Hepatocyte (in vitro differentiated cells): ENCODE measurements around the gene CMTM5. TPM values are rescaled to one million over a fixed set of nuclear protein-coding genes. Genes with fewer than 3 reads are reported as not detected.

Source experiments
- DNase-seq: peaks from one replicate; pipeline ENCODE4 v3.0.0-alpha.2; 2016; ENCODE audit warnings: low spot score
- H2AFZ ChIP-seq: fragments of 200-600 bp; sonication (generic); 2 replicates; pipeline ENCODE4 v1.6.0; 2016; ENCODE audit warnings: antibody characterized with exemption, mild to moderate bottlenecking
- H3K27ac ChIP-seq: fragments of 200-600 bp; sonication (generic); 2 replicates; pipeline ENCODE4 v1.5.1; 2016; ENCODE audit warnings: mild to moderate bottlenecking
- H3K27me3 ChIP-seq: fragments of 200-600 bp; sonication (generic); 2 replicates; pipeline ENCODE4 v1.6.1; 2016
- H3K36me3 ChIP-seq: fragments of 200-600 bp; sonication (generic); replicated peaks from 2 replicates; pipeline ENCODE4 v1.5.1; 2016; ENCODE audit warnings: low read depth; ENCODE audit not compliant: insufficient read depth
- H3K4me1 ChIP-seq: fragments of 200-600 bp; sonication (generic); 2 replicates; pipeline ENCODE4 v1.5.1; 2016; ENCODE audit warnings: mild to moderate bottlenecking, moderate library complexity; ENCODE audit not compliant: insufficient read depth
- H3K4me2 ChIP-seq: fragments of 200-600 bp; sonication (generic); 2 replicates; pipeline ENCODE4 v1.6.0; 2016
- H3K4me3 ChIP-seq: fragments of 200-600 bp; sonication (generic); 2 replicates; pipeline ENCODE4 v1.5.1; 2016; ENCODE audit warnings: mild to moderate bottlenecking
- H3K79me2 ChIP-seq: fragments of 200-600 bp; sonication (generic); 2 replicates; pipeline ENCODE4 v1.6.0; 2017; ENCODE audit warnings: mild to moderate bottlenecking
- H3K9me2 ChIP-seq: fragments of 200-600 bp; sonication (generic); replicated peaks from 2 replicates; pipeline ENCODE4 v1.6.0; 2017; ENCODE audit warnings: mild to moderate bottlenecking; ENCODE audit not compliant: insufficient read depth
- H3K9me3 ChIP-seq: fragments of 200-600 bp; sonication (generic); 2 replicates; pipeline ENCODE4 v1.5.1; 2016; ENCODE audit warnings: low read depth, mild to moderate bottlenecking
- H4K20me1 ChIP-seq: fragments of 200-600 bp; sonication (generic); 2 replicates; pipeline ENCODE4 v1.6.0; 2016; ENCODE audit warnings: mild to moderate bottlenecking; ENCODE audit not compliant: insufficient read depth, poor library complexity, severe bottlenecking
- EZH2 ChIP-seq: fragments of 200-600 bp; sonication (generic); IDR thresholded peaks from 2 replicates; pipeline ENCODE4 v1.6.1; 2016; ENCODE audit warnings: antibody characterized with exemption, mild to moderate bottlenecking, borderline replicate concordance
- EZH2phosphoT487 ChIP-seq: fragments of 200-600 bp; sonication (generic); IDR thresholded peaks from one replicate; pipeline ENCODE4 v1.6.1; 2018; ENCODE audit warnings: antibody characterized with exemption, mild to moderate bottlenecking, low read depth, moderate library complexity; ENCODE audit not compliant: unreplicated experiment, severe bottlenecking
- WGBS: methylation state at CpG from one replicate; pipeline ENCODE4 v1.1.6; 2016; ENCODE audit warnings: low lambda C conversion rate; ENCODE audit errors: missing lambda C conversion rate; 5-methylcytosine and 5-hydroxymethylcytosine counted together
- polyA plus RNA-seq: library from polyadenylated mRNA; unstranded; fragments of >200 nt; fragmentation: Nextera tagmentation; extraction: Ambion mirVana; gene quantifications from 2 replicates; pipeline ENCODE4 v1.2.1, GENCODE V29; 2016
- total RNA-seq: library from RNA; depleted of rRNA; stranded (reverse); fragments of >200 nt; gene quantifications from 2 replicates; pipeline ENCODE4 v1.2.3, GENCODE V29; 2014
- TF ChIP-seq, protein P1 (sequence below): fragments of 200-600 bp; sonication (generic); IDR thresholded peaks from 2 replicates; pipeline ENCODE4 v1.5.1; 2016; ENCODE audit warnings: antibody characterized with exemption, mild to moderate bottlenecking; ENCODE audit not compliant: poor library complexity

Gene CMTM5
- total and polyA plus RNA-seq, 2 experiments from 2014 or later = 0.28 TPM; not detected in 1

DNA sequence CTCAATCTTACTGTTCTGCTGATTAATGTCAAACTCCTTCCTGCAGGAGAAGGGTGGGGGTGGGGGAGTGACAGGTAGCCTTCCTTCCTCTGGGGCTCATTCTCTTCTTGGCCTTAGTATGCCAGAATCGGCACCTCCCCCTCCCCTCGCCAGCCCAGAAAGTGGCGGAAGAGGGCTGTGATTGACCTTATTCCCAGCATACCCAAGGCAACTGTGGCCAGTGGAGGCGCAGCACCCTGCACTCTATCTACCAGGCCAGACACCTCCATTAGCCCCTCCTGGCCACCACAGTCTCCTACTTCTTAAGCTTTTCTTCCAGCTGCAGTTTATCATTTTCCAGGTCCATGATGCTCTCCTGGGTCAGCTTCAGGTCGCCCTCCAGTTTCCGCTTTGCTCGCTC, 15.8 kb downstream of the CMTM5 start:
- TF ChIP-seq EZH2 = no peak
- TF ChIP-seq, protein P1, sequence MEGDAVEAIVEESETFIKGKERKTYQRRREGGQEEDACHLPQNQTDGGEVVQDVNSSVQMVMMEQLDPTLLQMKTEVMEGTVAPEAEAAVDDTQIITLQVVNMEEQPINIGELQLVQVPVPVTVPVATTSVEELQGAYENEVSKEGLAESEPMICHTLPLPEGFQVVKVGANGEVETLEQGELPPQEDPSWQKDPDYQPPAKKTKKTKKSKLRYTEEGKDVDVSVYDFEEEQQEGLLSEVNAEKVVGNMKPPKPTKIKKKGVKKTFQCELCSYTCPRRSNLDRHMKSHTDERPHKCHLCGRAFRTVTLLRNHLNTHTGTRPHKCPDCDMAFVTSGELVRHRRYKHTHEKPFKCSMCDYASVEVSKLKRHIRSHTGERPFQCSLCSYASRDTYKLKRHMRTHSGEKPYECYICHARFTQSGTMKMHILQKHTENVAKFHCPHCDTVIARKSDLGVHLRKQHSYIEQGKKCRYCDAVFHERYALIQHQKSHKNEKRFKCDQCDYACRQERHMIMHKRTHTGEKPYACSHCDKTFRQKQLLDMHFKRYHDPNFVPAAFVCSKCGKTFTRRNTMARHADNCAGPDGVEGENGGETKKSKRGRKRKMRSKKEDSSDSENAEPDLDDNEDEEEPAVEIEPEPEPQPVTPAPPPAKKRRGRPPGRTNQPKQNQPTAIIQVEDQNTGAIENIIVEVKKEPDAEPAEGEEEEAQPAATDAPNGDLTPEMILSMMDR = no peak
- H3K4me1 ChIP-seq = no peaks in the 10 kb centered on the region
- WGBS = 89% methylated on average over 7 of the region's 7 CpGs
- no peaks in the 10 kb centered on the region for H3K36me3 ChIP-seq
- H3K9me3 ChIP-seq = no peaks in the 10 kb centered on the region
- no peak for DNase-seq
- H3K79me2 ChIP-seq = no peaks in the 10 kb centered on the region
- H3K9me2 ChIP-seq = no peaks in the 10 kb centered on the region
- no peak overlapping the region for H3K27ac ChIP-seq
- H3K4me2 ChIP-seq = no peak overlapping the region
- no peak overlapping the region for H2AFZ ChIP-seq
- H3K4me3 ChIP-seq = no peak overlapping the region
- H3K27me3 ChIP-seq = no peaks in the 10 kb centered on the region
- H4K20me1 ChIP-seq = no peaks in the 10 kb centered on the region

DNA sequence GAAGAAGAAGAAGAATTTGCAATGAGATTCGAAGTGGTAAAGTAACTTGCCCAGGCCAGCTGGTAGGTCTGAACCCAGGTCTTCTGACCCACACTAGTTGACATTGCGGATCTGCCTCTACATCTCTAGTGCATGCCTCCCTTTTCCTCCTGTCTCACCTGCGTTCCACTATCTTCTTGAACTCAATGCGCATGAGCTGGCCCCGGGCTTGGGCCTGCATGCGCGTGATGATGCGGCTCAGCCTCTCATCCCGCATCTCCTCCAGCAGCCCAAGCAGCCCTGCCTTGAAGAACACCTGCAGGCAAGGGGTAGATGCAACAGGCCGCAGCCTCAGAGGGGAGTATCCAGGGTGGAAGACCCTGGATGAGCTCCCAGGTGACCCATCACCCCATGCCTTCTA, 19.3 kb downstream of the CMTM5 start:
- no peak for DNase-seq
- no peaks in the 10 kb centered on the region for H3K79me2 ChIP-seq
- no peak overlapping the region for H3K4me3 ChIP-seq
- WGBS = 94% methylated on average over 10 of the region's 10 CpGs
- TF ChIP-seq, protein P1 = no peak
- TF ChIP-seq EZH2phosphoT487 = no peak
- TF ChIP-seq EZH2 = no peak
- H3K4me2 ChIP-seq = no peak overlapping the region
- no peak overlapping the region for H3K27ac ChIP-seq
- H3K9me3 ChIP-seq = no peaks in the 10 kb centered on the region
- H3K4me1 ChIP-seq = no peaks in the 10 kb centered on the region
- H2AFZ ChIP-seq = no peak overlapping the region
- no peaks in the 10 kb centered on the region for H3K9me2 ChIP-seq
- no peaks in the 10 kb centered on the region for H3K36me3 ChIP-seq
- H4K20me1 ChIP-seq = no peaks in the 10 kb centered on the region
- H3K27me3 ChIP-seq = no peaks in the 10 kb centered on the region

DNA sequence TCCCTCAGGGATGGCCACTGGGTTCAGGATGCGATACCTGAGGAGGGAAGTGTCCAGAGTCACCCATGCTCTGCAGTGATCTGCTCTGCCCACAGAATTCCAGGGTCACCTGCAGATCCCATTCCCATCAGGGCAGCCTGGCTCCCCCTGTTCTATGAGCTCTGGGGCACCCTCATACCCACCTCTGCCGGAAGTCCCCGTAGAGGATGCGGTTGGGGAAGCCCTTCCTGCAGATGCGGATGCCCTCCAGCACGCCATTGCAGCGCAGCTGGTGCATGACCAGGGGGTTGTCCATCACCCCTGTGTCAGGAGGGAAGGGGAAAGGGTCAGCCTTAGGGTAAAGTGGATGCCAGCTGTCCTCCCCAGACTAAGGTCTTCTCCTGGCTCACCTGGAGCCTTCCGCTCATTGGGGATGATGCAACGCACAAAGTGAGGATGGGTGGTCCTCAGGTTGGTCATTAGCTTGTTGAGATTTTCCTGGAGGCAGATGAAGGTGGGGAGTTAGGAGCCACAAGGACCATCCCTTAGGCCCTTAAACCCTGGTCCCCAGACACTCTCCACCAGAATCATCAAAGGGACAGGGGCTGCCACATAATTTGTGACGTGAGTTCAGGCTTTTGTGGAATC, 20.0 kb downstream of the CMTM5 start:
- Histone ChIP-seq H3K27me3 (no peaks in the 10 kb centered on the region), H3K4me2 (no peak overlapping the region), H2AFZ (no peak overlapping the region), H3K9me2 (no peaks in the 10 kb centered on the region), H3K4me1 (no peaks in the 10 kb centered on the region), H3K9me3 (no peaks in the 10 kb centered on the region), H4K20me1 (no peaks in the 10 kb centered on the region), H3K79me2 (no peaks in the 10 kb centered on the region), H3K4me3 (no peak overlapping the region), H3K36me3 (no peaks in the 10 kb centered on the region), H3K27ac (no peak overlapping the region)
- no peak for TF ChIP-seq EZH2phosphoT487
- no peak for TF ChIP-seq EZH2
- TF ChIP-seq, protein P1 = no peak
- 96% methylated on average over 10 of the region's 10 CpGs for WGBS
- no peak for DNase-seq
